Activated CD4-positive, alpha-beta T cell treated with anti-CD3 and anti-CD28 coated beads, Interleukin-2, amount 50 U/mL, for 4 hours (primary cell): ENCODE data around the gene NOS1AP.
"Not testable (repeated sequence)": the region's sequence is repeated elsewhere in the genome, so short reads cannot be mapped to it uniquely, and the experiment has no call there.

Experiments
- DNase-seq, 2 experiments: peaks; one replicate each; pipeline ENCODE4 v3.0.0-alpha.2; 2020

Gene NOS1AP

GRCh38 chr1:162069334-162070093 is at the start of gene NOS1AP:
TSS of gene NOS1AP (plus strand) at chr1:162069691. CDS start at chr1:162070178, 487 bp downstream.
- peak; percentile 70 to 72 for DNase-seq

GRCh38 chr1:162020150-162020549 is 49.3 kb upstream of the NOS1AP start:
- no peak for DNase-seq

- no peak for DNase-seq
Observed at GRCh38 chr1:162021124-162021523, 48.4 kb upstream of the NOS1AP start.

- DNase-seq, result no peak
Observed at GRCh38 chr1:162022626-162023025, 46.9 kb upstream of the NOS1AP start.

- no peak for DNase-seq
Observed at GRCh38 chr1:162023181-162023546, 46.3 kb upstream of the NOS1AP start.

GRCh38 chr1:162023547-162024501 is 45.7 kb upstream of the NOS1AP start, which contains the start of gene OLFML2B:
TSS of gene OLFML2B (minus strand) at chr1:162023869. CDS start at chr1:162023430, 439 bp downstream.
- peak; percentile 27 to 29 for DNase-seq

- no peak for DNase-seq
Observed at GRCh38 chr1:162025541-162025940, 44.0 kb upstream of the NOS1AP start.

GRCh38 chr1:162026881-162027280 is 42.6 kb upstream of the NOS1AP start:
- no peak for DNase-seq

GRCh38 chr1:162028726-162029125 is 40.8 kb upstream of the NOS1AP start:
- no peak for DNase-seq

- DNase-seq, result no peak
Observed at GRCh38 chr1:162029157-162029556, 40.3 kb upstream of the NOS1AP start.

- DNase-seq, result no peak
Observed at GRCh38 chr1:162030759-162031280, 38.7 kb upstream of the NOS1AP start.

GRCh38 chr1:162033428-162033827 is 36.1 kb upstream of the NOS1AP start:
- DNase-seq, result no peak

GRCh38 chr1:162035241-162035640 is 34.2 kb upstream of the NOS1AP start:
- no peak for DNase-seq

GRCh38 chr1:162036163-162036562 is 33.3 kb upstream of the NOS1AP start:
- DNase-seq, result no peak

- no peak for DNase-seq
Observed at GRCh38 chr1:162038624-162039023, 30.9 kb upstream of the NOS1AP start.

- no peak for DNase-seq
Observed at GRCh38 chr1:162040001-162040400, 29.5 kb upstream of the NOS1AP start.

GRCh38 chr1:162040657-162041056 is 28.8 kb upstream of the NOS1AP start:
- no peak for DNase-seq

- DNase-seq, result no peak
Observed at GRCh38 chr1:162042361-162042760, 27.1 kb upstream of the NOS1AP start.

- DNase-seq, result no peak
Observed at GRCh38 chr1:162046921-162047320, 22.6 kb upstream of the NOS1AP start.

- DNase-seq, result not testable (repeated sequence)
Observed at GRCh38 chr1:162053949-162054348, 15.5 kb upstream of the NOS1AP start.

GRCh38 chr1:162055062-162055461 is 14.4 kb upstream of the NOS1AP start:
- DNase-seq, result no peak

- DNase-seq, result peak in 1 of 2 experiments; percentile 24
Observed at GRCh38 chr1:162056043-162056442, 13.4 kb upstream of the NOS1AP start.

GRCh38 chr1:162056579-162056978 is 12.9 kb upstream of the NOS1AP start:
- DNase-seq, result no peak
